ENCODE results near the gene AFAP1L2. TPM values are rescaled to one million over a fixed set of nuclear protein-coding genes. Genes with fewer than 3 reads are reported as not detected.

AFAP1L2 gene
- total RNA-seq, 3 donors from 2014 or later, result 4.2 to 43.9 (median 20.0) TPM

DNA sequence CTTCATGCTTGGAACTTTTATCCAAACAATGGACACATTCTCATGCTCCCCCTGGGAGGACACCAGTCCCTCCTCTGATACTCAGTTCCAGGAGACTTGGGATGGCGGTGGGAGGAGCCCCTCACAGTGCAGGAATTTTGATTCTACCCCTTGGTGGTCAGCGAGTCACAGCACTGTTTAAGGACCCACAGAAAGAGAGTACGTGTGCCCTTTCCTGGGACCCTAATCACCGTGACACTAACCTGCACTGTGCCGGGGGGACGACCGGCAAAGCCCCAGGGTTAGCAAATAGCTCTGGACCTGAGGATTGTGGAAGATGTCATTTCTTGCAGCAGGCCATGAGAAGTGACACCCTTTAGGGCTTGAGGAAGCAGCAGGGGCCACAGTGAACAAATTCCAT lies 10.4 kb downstream of the AFAP1L2 start:
- DNase-seq (ENCODE audit: low spot score in 2 of 2), result no peak
- H3K27ac ChIP-seq, result peak overlapping the region; percentile 62 to 76
- TF ChIP-seq POLR2AphosphoS5 (IDR thresholded peaks at IDR 0.05), result no peak
- no peak for TF ChIP-seq POLR2A (IDR thresholded peaks at IDR 0.05)
- TF ChIP-seq, protein P1, sequence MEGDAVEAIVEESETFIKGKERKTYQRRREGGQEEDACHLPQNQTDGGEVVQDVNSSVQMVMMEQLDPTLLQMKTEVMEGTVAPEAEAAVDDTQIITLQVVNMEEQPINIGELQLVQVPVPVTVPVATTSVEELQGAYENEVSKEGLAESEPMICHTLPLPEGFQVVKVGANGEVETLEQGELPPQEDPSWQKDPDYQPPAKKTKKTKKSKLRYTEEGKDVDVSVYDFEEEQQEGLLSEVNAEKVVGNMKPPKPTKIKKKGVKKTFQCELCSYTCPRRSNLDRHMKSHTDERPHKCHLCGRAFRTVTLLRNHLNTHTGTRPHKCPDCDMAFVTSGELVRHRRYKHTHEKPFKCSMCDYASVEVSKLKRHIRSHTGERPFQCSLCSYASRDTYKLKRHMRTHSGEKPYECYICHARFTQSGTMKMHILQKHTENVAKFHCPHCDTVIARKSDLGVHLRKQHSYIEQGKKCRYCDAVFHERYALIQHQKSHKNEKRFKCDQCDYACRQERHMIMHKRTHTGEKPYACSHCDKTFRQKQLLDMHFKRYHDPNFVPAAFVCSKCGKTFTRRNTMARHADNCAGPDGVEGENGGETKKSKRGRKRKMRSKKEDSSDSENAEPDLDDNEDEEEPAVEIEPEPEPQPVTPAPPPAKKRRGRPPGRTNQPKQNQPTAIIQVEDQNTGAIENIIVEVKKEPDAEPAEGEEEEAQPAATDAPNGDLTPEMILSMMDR (IDR thresholded peaks at IDR 0.05), result no peak
- intact Hi-C loops (cut with DNase I; ENCODE audit: low total_unique reads), result no loop called here
- no peak overlapping the region for H3K4me3 ChIP-seq
- H3K27me3 ChIP-seq, result no peaks in the 10 kb centered on the region
- H3K4me1 ChIP-seq, result peaks cover 6 to 30% of the 10 kb centered on the region in 2 donors
- H3K36me3 ChIP-seq, result no peaks in the 10 kb centered on the region
- H3K9me3 ChIP-seq, result no peaks in the 10 kb centered on the region

DNA sequence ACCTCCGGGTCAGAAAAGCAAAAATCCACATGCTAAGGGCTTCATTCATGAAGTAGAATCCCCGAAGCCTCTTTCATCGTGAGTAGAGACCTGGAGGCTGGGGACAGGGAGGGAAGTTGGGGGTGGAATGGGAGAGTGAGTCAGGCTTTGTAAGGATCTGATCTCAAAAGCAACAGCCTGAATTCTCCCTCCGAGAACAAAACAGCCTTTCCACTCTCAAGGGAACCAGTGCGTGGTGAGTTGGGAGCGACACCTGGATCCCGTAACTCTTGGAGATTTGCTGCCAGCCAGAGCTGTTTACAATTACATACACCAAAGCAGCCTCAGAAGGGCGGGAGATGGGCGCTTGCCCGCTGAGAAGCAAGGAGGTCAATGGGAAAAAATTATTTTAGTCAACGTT lies 10.8 kb downstream of the AFAP1L2 start:
- Histone ChIP-seq H3K27ac (peak overlapping the region; percentile 62 to 76), H3K9me3 (no peaks in the 10 kb centered on the region), H3K4me1 (peaks cover 6 to 26% of the 10 kb centered on the region in 2 donors), H3K4me3 (peak overlapping the region in 1 of 3 donors; percentile 34), H3K27me3 (no peaks in the 10 kb centered on the region), H3K36me3 (no peaks in the 10 kb centered on the region)
- TF ChIP-seq POLR2AphosphoS5 (IDR thresholded peaks at IDR 0.05) (no peak), POLR2A (IDR thresholded peaks at IDR 0.05) (no peak)
- TF ChIP-seq, protein P1 (IDR thresholded peaks at IDR 0.05), result no peak
- intact Hi-C loops (cut with DNase I; ENCODE audit: low total_unique reads), result no loop called here
- DNase-seq (ENCODE audit: low spot score in 2 of 2), result no peak

DNA sequence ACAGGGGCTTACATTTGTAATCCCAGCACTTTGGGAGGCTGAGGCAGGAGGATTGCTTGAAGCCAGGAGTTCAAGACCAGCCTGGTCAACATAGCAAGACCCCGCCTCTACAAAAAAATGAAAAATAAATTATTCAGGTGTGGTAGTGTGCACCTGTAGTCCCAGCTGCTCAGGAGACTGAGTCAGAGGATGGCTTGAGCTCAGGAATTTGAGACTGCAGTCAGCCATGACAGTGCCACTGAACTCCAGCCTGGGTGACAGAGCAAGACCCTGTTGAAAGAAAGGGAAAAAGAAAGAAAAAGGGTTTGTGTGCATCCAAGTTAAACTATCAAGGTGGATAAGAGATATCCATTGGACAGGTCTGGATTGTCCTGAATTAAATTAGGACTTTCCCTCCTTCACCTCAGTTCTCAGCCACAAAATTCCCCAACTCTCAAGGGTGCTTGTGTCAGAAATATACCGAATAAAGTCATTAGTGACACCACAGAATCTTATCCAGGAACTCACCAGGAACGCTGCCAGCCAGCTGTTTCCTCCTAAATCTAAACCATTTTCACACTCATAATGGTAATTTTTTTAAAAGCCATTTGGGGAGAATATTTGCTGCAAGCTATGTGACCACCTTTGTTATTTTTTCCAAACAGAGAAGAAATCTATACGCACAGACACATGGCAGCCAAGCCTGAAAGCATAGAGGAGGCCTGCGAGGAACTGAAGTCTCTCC lies 12.0 kb downstream of the AFAP1L2 start:
- Histone ChIP-seq H3K27ac (peak overlapping the region; percentile 62 to 76), H3K27me3 (no peaks in the 10 kb centered on the region), H3K36me3 (no peaks in the 10 kb centered on the region), H3K4me3 (no peak overlapping the region), H3K9me3 (no peaks in the 10 kb centered on the region), H3K4me1 (peaks cover 6 to 13% of the 10 kb centered on the region in 2 donors)
- no peak for DNase-seq (ENCODE audit: low spot score in 2 of 2)
- no peak for TF ChIP-seq POLR2A (IDR thresholded peaks at IDR 0.05)
- TF ChIP-seq POLR2AphosphoS5 (IDR thresholded peaks at IDR 0.05), result no peak
- TF ChIP-seq, protein P1 (IDR thresholded peaks at IDR 0.05), result no peak
- intact Hi-C loops (cut with DNase I; ENCODE audit: low total_unique reads), result no loop called here

DNA sequence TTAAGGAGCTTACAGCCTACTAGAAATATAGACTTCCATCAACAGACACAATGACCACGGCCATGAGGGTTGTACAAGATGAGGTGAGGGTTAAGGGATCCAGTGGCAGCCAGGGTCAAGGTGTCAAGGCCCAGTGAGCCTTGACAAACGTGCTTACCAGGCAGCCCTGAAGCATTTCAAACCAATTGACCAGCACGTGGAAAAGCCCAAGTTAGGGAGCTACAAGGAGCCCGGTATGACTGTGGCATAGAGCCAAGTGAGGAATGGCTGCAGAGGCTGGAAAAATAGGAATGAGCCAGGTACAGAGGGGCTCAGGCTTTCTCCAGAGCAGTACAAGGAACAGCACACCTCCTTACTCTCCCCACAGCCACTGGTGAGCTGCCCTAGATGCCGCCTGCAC lies 12.7 kb downstream of the AFAP1L2 start:
- Histone ChIP-seq H3K9me3 (no peaks in the 10 kb centered on the region), H3K36me3 (no peaks in the 10 kb centered on the region), H3K27ac (peak overlapping the region in 1 of 2 donors; percentile 15), H3K27me3 (no peaks in the 10 kb centered on the region), H3K4me3 (no peak overlapping the region), H3K4me1 (peaks cover 6 to 13% of the 10 kb centered on the region in 2 donors)
- intact Hi-C loops (cut with DNase I; ENCODE audit: low total_unique reads), result no loop called here
- no peak for DNase-seq (ENCODE audit: low spot score in 2 of 2)
- TF ChIP-seq POLR2A (IDR thresholded peaks at IDR 0.05) (no peak), POLR2AphosphoS5 (IDR thresholded peaks at IDR 0.05) (no peak)
- TF ChIP-seq, protein P1 (IDR thresholded peaks at IDR 0.05), result no peak

DNA sequence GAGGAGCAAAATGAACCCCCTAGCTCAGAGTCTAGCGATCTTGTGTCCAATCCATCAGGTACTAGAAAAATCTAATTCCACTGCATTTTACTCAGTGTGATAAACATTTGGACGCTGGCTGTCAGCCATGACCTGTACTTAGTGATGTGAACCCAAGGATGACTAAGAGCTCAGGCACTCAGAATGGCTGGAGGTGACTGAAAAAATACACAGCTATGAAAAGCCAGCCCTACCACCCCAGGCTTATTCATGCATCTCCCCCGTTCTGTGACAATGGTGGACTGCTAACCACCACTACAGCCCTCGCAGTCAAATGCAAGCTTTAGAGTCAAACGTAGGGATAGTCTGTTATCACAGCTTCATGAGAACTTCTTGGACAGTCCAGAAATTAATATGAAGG lies 14.9 kb downstream of the AFAP1L2 start:
- peak overlapping the region; percentile 19 to 40 for H3K27ac ChIP-seq
- peak in 1 of 2 donors; percentile 50 for DNase-seq (ENCODE audit: low spot score in 2 of 2)
- H3K4me1 ChIP-seq, result peaks cover 0 to 6% of the 10 kb centered on the region in 2 donors
- no peaks in the 10 kb centered on the region for H3K9me3 ChIP-seq
- H3K4me3 ChIP-seq, result no peak overlapping the region
- no peaks in the 10 kb centered on the region for H3K36me3 ChIP-seq
- intact Hi-C loops (cut with DNase I; ENCODE audit: low total_unique reads), result no loop called here
- TF ChIP-seq POLR2A (IDR thresholded peaks at IDR 0.05) (no peak), POLR2AphosphoS5 (IDR thresholded peaks at IDR 0.05) (no peak)
- TF ChIP-seq, protein P1 (IDR thresholded peaks at IDR 0.05), result no peak
- H3K27me3 ChIP-seq, result no peaks in the 10 kb centered on the region
